ENCODE data around the gene NUP58.

DNA sequence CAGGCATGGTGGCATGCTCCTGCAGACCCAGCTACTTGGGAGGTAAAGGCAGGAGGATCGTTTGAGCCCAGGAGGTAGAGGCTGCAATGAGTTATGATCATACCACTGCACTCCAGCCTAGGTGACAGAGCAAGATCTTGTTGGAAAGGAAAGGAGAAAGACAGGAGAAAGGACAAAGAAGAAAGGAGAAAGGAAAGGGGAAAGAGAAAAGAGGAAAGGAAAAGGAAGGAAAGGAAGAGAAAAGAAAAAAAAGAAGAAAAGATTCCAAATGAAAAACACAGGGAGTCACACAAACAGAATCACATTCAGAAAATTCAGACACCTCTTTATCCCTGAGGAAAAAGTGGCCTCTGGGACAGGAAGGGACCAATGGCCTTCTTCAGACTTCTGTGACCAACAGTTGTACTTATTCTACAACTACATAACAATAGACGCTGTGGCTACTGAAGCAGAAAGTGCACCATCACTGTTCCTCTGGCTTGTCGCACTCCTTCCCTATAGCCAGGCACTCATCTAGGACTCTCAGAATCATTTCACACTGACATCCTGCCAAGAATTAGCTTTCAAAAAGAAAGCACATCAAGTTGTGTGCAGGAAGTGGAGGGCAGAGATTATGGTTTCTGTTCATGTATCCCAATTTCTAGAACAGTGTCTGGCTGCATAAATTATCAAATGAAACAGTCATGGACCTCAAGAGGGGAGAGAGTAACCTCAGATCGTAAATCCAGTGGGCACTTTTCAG, 20.1 kb upstream of the NUP58 start:
- TF ChIP-seq, protein P1, sequence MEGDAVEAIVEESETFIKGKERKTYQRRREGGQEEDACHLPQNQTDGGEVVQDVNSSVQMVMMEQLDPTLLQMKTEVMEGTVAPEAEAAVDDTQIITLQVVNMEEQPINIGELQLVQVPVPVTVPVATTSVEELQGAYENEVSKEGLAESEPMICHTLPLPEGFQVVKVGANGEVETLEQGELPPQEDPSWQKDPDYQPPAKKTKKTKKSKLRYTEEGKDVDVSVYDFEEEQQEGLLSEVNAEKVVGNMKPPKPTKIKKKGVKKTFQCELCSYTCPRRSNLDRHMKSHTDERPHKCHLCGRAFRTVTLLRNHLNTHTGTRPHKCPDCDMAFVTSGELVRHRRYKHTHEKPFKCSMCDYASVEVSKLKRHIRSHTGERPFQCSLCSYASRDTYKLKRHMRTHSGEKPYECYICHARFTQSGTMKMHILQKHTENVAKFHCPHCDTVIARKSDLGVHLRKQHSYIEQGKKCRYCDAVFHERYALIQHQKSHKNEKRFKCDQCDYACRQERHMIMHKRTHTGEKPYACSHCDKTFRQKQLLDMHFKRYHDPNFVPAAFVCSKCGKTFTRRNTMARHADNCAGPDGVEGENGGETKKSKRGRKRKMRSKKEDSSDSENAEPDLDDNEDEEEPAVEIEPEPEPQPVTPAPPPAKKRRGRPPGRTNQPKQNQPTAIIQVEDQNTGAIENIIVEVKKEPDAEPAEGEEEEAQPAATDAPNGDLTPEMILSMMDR (IDR thresholded peaks at IDR 0.05): no peak
- TF ChIP-seq POLR2AphosphoS5 (IDR thresholded peaks at IDR 0.05) (no peak), POLR2A (IDR thresholded peaks at IDR 0.05) (no peak)
